HG03432 (cell line): ENCODE measurements around the gene NUAK1.

Source experiments
- ATAC-seq: cut with Tn5 transposase; IDR thresholded peaks from one replicate; pipeline ENCODE4 v1.9.1; 2021; ENCODE audit warnings: mild to moderate bottlenecking, moderate library complexity; ENCODE audit not compliant: unreplicated experiment

NUAK1 gene

GRCh38 chr12:106113042-106113441 is 25.7 kb downstream of the NUAK1 start:
- no peak for ATAC-seq

GRCh38 chr12:106112145-106112821 is 26.5 kb downstream of the NUAK1 start:
- ATAC-seq = no peak

GRCh38 chr12:106110626-106111300 is 28.0 kb downstream of the NUAK1 start:
- ATAC-seq = no peak

- no peak for ATAC-seq
Measured at GRCh38 chr12:106109168-106109910, 29.4 kb downstream of the NUAK1 start.

GRCh38 chr12:106108185-106108835 is 30.4 kb downstream of the NUAK1 start:
- ATAC-seq = no peak

- no peak for ATAC-seq
Measured at GRCh38 chr12:106107566-106107965, 31.2 kb downstream of the NUAK1 start.

- no peak for ATAC-seq
Measured at GRCh38 chr12:106106892-106107291, 31.9 kb downstream of the NUAK1 start.

- ATAC-seq = no peak
Measured at GRCh38 chr12:106106061-106106566, 32.6 kb downstream of the NUAK1 start.

GRCh38 chr12:106101803-106102202 is 37.0 kb downstream of the NUAK1 start:
- ATAC-seq = no peak

- no peak for ATAC-seq
Measured at GRCh38 chr12:106098691-106099200, 40.0 kb downstream of the NUAK1 start.

GRCh38 chr12:106097011-106097410 is 41.7 kb downstream of the NUAK1 start:
- no peak for ATAC-seq

- no peak for ATAC-seq
Measured at GRCh38 chr12:106096376-106096775, 42.4 kb downstream of the NUAK1 start.

- ATAC-seq = no peak
Measured at GRCh38 chr12:106094304-106094703, 44.5 kb downstream of the NUAK1 start.

- no peak for ATAC-seq
Measured at GRCh38 chr12:106093246-106093645, 45.5 kb downstream of the NUAK1 start.

GRCh38 chr12:106091446-106091820 is 47.3 kb downstream of the NUAK1 start:
- no peak for ATAC-seq

GRCh38 chr12:106090591-106091445 is 47.9 kb downstream of the NUAK1 start:
- no peak for ATAC-seq

GRCh38 chr12:106089935-106090334 is 48.8 kb downstream of the NUAK1 start:
- no peak for ATAC-seq

GRCh38 chr12:106088811-106089485 is 49.8 kb downstream of the NUAK1 start:
- ATAC-seq = no peak

- no peak for ATAC-seq
Measured at GRCh38 chr12:106088246-106088808, 50.4 kb downstream of the NUAK1 start.
